HG03571 (cell line): ENCODE results near the gene CCDC167.

Experiments used
- ATAC-seq: cut with Tn5 transposase; IDR thresholded peaks from one replicate; pipeline ENCODE4 v1.9.1; 2021; ENCODE audit not compliant: unreplicated experiment

Gene CCDC167

DNA sequence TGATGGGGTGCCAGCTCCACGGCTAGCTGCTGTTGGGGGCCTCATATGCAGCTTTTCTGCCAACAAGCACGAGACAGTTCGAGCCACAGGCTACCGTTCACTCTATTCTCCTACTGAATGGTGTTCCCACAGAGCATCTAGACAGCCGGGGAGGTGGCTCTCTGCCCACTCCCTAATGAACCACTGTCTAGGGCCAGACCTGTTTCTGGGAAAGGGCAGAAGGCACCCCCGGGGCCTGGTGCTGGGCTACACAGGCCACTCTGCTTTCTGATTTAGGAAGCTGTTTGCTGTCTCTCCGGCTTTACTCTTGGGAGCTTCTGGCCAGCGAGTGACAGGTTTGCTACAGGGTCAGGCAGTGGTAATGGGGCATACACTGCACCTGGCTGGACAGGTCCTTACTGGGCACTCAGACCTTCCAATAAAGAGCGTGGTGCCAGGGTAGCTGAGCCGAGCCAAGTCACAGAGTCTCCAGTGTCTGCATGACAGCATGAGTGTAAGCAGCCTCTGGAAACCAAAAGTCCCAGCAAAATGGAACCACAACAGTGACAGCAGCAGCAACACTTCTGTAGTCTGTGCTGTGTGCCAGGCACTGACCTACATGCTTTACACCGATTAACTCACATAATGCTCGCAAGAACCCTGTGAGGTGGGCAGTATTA lies 8.4 kb downstream of the CCDC167 start:
- no peak for ATAC-seq

DNA sequence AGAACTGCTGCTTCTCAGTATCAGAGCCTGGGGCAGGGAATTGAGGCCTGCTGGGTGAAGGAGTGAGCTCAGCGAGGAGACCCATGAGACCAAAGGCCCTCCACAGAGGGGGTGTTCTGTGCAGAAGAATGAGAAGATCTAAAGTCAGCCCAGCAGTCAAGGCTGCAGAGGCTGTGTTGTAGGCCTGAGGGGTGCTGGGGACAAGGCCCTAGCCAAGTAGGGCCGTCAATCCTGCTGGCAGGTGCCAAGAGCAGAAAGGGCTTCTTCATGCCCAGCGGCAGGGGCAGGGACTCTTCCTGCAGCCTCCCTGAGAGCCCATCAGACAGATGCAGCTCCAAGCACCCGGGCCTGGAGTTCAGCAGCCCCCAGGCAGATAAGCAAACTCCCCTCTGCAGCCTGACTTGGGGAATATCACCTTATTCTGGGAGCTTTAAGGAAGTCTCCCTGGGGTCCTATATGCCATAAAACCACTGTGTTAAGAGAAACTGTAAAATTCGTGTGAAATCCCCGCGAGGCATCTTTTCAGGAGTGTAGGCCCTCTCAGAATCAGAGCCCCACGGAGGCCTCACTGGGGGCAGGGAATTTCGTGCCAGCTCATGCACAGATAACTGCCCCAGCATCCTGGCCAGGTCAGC lies 9.0 kb downstream of the CCDC167 start:
- ATAC-seq: no peak

DNA sequence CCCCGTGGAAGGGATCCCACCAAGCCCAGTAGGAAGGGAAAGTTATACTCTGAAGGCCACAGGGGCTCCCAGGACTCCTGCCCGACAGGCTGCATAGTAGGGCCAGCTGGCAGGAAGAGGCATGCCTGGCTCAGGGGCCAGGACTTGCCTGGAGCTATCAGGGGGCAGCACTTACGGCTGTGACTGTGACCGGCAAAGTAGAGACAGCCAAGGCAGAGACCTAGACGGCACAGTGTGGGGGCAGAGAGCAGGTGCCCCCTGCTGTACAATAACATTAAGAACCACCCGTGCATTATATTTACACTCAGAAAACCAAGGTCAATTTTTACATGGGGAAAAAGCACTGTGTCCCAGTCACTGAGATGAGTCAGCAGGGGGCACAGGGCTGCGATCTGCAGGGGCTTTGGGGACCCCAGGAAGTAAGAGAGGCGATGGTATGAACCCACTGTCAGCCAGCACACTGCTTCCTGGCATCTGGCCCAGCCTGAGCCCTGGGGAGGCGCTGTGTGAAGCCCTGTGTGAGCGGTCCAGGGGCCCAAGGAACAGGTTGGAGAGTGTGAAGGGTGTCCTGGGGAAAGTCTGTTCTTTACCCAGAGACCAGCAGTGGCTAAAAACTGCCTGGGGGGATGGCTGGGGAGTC lies 9.9 kb downstream of the CCDC167 start:
- no peak for ATAC-seq

DNA sequence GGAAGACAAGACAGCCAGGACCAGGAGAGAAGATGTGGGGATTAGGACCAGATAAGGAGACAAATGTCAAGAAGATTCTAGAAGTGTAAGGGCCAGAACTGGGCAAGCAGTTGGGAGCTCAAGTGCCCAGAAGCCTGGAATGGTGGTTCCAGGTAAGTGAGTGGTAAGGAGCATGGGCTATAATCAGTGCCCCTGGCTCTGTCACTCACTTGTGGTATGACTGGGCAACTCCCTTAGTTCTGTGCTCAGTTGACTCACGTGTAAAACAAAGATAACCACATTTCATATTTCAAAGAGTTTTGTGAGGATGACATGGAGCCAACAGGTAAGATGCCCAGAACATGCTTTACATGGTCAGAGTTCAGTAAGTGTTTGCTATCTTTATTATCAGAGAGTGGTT lies 11.2 kb downstream of the CCDC167 start:
- no peak for ATAC-seq

DNA sequence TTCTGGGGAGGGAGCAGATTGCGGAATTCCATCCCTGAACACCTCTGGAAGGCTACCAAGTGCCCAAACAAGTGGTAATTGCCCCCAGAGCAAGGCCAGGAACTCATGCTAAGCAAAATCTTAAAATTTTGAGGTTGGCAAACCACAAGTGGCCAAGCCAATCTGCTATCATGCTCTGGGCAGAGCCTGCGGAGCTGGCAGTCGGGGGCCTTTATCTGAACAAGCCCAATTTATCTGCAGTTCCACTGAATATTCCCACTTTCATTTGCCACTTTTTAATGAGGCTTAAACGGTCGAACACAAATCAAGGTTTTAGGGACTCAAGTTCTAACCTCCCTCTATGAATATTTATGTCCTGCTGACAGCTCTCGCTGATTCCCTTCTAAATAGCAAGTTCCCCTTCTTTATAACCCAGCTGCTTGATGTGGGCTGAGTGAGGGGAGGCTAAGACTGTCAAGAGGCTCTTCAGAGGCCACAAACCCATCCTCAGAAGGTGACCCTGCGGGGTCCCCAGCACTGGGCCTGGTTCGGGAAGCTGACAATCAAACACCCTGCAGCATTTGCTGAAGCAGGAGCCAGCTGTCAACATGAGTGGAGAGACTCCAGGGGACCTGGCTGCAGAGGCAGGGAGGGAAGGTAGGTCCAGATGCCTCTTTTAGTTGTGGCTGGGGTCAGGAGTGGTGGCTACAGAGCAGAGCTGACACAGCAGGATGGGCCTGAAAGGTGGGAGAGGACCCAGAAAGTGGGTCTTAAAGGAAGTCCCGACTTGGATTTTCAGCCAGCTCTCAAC lies 11.9 kb downstream of the CCDC167 start:
- ATAC-seq: no peak

DNA sequence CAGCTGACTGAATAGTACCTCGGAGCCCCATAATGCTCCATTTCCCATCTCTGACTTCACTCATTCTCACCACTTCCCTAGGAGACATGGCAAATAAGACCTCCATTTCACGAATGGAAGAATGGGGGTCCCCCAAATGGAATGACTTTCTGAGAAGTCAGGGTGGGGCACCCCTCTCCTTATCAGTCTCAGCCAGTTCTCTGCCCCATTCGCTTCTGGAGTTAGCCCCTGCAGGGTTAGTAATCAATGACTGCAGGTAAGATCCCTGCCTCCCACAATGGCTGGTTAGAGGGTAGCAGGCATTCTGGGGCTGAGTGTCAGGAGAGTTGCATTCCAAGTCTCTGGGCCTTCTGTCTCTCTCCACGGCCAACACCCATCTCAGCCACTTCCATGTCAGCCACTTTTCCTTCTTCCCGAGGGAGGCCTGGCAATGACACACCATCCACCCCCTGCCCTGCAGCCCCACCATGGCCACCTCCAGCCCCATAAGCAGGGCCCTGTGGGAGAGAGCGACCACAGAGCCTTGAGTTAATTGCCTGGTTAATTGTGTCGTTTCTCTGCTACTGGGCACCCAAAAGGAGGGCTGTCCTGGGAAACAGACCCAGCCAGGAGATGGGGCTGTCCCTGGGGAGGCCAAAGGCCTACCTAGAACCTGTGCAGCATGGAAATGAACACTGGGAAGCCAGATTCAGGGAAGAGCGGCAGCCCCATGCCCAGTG lies 13.4 kb downstream of the CCDC167 start:
- no peak for ATAC-seq

DNA sequence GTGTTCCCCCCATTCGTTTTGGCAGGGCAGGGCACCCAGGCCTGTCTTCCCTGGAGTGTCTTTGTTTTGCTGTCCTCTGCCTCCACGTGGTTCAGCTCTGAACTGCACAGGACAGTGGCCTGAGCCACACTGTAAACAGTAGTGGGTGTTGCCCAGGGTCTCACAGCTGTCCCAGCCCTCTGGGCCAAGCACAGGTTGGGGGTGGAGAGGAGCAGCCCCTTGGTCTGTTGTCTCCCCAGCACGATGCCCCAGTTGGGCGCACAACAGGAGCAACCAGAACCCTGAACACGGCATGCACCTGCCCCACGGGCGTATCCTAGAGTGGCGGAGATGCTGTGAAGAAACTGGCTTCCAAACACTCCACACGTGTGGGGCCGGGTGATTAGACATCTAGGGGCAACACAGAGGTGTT lies 14.4 kb downstream of the CCDC167 start:
- no peak for ATAC-seq

DNA sequence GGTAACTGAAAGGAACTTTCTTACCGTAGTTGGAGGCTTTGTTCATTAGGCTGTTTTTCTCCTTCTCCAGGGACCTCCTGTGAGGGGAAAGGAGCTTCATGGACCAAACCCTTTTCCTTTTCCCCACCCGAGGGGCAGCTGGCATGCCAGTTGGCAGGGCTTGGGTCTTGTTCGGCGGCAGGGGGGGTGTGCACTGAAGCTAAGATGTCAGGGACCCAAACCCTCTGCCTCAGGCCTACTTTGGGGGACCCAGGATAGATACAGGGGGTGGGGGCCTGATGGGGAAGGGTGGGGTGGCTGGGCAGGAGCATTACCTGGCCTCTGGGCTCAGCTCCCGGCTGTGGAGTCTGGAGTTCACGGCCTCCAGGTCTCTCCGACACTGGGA lies 14.9 kb downstream of the CCDC167 start:
- no peak for ATAC-seq

DNA sequence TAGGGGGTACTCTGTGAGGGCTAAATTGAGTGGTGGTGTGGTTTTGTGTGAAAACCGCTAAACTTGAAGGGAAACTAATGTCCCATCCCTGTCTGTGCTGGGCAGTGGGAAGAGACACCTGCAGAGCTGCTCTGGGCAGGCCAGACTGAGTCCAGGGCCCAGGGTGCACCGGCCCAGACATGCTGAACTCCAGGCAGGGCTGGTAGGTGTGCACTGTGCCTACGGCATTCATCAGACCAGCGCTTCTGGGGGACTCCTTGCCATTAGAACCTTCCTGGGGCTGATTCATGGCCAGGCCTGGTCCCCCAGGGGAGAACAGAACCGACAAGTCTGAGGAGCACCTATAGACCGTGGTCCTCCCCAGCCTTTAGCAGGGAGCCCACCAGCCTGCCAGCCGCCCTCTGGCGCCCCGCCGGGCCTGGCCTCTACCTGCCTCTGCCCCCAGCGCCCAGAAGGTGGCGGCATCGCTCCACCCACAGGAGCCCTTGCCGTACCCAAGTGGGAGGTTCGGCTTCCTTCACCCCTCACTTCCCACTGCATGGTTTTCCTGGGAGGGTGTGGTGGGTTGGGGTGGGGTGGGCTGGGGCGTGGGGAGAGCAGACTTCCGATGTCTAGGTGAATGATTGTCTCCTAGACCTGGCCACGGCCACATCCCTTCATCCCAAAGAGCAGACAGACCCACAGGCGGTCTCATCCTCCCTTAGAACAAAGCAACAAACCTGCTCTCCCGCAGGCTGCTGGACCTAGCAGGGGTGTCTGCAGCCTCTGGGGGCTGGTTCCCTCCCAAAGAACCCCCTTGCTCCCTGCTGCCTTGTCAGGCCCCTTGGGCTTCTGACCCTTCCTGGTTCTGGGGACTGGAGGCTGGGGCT lies 15.5 kb downstream of the CCDC167 start:
- no peak for ATAC-seq

DNA sequence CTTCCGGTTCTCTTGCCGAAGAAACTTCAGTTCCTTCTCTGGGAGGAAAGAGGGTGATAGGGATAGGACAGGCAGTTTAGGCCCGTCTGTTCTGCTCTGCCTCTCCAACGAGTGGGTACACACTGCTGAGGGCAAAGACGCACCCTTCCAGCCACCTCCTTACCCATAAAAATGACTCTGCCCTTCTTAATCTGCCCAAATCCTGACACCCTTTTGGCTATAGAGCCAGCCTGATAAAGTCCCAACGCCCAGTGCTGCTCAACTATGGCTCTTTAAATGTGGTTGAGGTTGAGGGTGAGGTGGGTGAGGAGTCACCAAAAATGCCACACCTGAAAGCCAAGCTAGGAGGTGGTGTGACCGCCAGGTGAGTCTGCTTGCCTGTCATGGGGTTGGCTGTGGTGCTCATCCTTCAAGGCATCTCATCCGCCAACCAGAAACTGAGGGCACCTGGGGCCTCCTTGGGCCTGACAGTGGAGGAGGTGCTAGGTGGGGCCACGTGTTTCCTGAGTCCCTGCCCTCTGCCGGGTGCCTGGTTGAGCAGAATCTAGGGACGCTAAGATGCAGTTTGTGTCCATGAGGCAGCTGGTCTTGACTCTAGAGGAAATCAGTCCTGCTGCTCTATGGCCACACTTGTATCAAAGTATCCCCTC lies 16.3 kb downstream of the CCDC167 start:
- ATAC-seq: no peak

DNA sequence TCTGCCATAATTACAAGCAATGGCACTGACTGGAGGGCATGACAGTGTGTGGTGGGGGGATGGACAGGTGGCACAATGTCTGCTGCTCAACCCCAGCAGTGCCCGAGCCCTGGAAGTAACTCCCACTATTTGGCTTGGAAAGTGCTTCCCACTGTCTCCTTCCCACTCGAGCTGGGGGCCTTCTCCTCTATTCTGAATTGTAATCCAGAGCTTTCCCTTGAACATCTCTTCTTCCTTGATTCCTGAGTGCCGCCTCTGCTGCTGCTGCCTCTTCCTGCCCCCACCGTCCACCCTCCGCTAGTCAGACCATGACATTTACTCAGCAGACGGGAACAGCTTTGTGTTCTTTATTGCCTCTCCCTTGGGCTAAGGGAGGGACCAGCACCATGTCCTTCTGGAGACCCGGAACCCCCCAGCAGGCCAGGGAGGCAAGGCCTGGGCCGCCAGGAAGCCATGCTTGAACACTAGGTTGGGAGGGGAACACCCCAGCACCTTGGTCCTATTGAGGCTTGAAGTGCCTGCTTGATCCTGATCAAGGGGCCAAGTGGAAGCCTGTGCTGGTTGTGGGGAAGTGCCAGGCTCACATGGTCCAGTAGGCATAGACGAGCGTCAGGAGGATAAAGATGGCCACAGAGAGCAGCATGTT lies 17.0 kb downstream of the CCDC167 start:
- ATAC-seq: no peak

DNA sequence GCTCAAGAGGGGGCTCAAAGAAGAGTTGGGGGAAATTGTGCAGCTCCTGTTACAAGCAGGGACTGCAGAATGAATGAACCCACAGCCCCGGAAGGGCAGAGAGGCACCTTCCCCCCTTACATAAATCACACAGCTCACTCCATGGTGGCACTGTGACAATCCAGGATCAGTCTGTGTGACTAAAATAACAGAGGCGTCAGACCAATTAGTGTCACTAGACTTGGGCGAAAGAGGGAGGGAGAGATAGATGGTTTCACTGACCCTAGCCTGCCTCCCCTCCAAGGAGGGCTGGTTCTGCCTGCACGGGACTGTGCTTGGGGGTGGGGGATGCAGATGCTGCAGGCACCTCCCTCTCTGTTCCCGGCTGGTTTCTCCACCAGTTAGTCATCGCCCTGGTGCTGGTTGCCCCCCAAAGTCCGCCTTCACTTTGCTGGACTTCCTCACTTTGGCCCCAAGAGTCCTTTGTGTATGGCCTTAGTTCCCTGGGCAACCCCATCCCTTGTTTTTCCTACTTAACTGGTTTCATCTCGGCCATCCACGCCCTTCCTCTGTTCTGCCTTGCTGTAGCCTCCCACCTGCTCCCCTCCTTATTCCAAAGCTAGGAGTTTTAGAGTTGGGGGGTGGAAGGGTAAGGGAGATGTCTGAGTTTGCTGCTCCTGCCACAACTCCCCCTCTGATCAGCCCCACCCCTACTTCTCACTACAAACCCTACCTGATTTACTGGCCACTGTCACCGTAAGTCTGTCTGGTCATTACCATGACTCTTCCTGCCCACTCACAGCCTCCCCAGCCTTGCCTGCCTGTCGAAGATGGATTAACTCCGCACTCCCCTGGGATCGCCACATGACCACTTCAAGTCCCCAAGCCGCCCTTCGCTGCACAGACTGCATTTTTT lies 17.7 kb downstream of the CCDC167 start:
- no peak for ATAC-seq

DNA sequence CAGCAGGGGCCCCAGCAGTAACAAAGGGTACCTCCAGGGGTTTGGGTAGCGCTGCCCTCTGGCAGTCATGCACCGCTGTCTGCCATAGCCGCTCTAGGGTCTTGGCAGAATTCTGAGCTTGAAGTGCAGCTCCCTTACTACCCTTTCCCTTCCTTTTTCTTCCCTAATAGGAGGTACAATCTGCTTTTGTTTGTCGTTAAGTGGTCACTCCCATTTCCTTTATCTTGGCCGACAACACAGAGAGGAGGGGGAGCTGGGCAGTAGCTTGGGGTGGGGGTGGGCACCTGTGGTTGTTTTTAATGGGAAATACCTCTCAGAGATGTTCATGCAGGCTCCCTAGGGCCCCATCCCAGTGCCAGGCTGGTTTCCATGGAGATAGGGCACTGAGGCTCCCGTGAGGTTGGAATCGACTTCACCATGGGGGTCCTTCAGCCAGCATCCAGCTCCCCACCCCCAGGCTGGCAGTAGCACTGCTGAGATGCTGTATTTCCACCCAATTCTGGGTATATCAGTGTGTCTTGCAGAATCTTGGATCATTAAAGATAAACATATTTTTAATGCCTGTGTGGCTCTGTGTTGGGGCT lies 18.6 kb downstream of the CCDC167 start:
- ATAC-seq: no peak

DNA sequence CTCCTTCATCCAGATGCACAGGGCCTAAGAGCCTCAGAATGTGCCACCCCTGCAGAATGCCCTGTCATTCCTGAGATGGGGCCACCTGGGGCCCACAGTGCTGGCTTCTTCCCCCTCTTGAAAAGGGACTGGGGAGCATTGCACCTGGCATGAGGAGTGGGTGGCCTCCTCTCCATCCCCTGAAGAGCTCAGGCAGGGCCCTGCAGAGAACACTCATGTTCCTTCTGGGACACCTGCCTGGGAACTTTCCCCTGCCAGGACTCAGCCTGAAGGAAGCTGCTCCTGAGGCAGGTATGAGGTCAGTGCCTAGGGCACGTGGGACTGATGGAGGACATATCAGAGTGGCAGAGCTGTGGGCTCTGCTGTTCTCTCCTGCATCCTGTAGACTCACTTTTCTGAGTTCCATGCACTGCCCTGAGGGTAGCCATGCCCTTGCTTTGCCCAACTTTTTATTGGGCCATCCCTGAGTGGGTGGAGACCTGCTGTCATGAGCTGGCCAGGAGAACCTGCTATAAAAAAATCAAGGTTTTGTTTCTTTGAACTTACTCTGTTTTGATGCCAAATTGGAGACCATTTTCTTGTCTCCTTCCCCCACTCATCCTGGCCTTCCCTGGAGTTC lies 19.5 kb downstream of the CCDC167 start:
- ATAC-seq: no peak

DNA sequence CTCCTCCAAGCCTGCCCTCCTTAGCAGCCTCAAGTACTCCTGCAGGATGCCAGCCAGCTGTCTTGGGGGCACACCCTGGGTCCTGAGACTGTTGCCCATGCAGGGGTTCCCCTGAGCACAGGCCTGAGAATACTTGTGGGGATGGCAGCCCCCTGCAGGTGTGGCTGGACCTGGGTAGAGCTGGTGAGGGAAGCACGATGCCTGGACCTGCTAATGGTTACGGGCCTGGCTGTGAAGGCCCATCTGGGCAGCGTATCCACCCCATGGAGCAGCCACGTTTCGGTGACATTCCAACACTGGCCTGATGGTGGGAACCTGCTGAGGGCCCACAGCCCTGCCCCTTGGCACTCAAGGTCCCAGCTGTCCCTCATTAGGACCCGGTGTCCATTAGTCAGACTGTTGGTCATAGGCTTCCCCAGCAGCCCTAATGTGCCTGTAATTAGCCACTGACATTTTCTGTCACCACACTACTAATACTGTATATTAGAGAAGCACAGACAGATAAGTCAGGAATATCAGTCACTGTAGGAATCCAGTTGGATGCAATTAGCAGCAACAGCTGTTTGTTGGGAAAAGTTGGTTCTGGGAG lies 20.3 kb downstream of the CCDC167 start:
- ATAC-seq: no peak

DNA sequence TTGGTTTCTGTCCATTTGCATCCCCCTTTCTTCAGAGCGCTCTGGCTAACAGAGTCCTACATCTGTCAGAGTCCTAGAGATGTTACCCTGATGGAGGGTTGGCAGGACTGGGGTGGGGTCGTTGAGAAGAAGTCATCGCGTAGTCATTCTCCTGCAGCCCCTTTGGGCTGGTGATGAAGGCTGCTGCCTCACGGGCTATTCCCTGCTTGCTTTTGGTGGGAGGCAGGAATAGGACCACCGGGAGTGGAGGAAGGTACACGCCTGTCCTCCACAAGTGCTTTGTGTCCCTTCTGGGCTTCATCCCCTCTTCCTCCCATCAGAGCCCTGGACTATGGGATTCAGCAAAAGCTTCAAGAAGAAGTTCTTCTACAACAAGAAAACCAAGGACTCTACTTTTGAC lies 20.9 kb downstream of the CCDC167 start:
- no peak for ATAC-seq
